RWPE2 (cell line): ENCODE measurements around the gene BEST2.

Source experiments
- ATAC-seq: fragments of 200-7000 bp; cut with Tn5 transposase; 3 replicates; pipeline ENCODE4 v1.9.1; 2021; ENCODE audit warnings: low read depth
- DNase-seq: peaks from one replicate; pipeline ENCODE4 v3.0.0-alpha.2; 2020; ENCODE audit warnings: low spot score
- H3K27ac ChIP-seq: fragments of 450-650 bp; 2 replicates; pipeline ENCODE4 v1.5.1; 2017; ENCODE audit warnings: mild to moderate bottlenecking; ENCODE audit not compliant: poor library complexity, severe bottlenecking
- H3K27me3 ChIP-seq: fragments of 250-450 bp; sonication (Bioruptor Pico); 2 replicates; pipeline ENCODE4 v1.5.1; 2021; ENCODE audit warnings: mild to moderate bottlenecking, moderate library complexity; ENCODE audit not compliant: insufficient read depth, poor library complexity, severe bottlenecking
- H3K36me3 ChIP-seq: fragments of 250-450 bp; sonication (Bioruptor Pico); 2 replicates; pipeline ENCODE4 v1.5.1; 2020; ENCODE audit warnings: low read depth, mild to moderate bottlenecking, moderate library complexity
- H3K4me1 ChIP-seq: fragments of 250-450 bp; sonication (Bioruptor Pico); 2 replicates; pipeline ENCODE4 v1.5.1; 2021; ENCODE audit warnings: mild to moderate bottlenecking, moderate library complexity; ENCODE audit not compliant: insufficient read depth, poor library complexity, severe bottlenecking
- H3K4me3 ChIP-seq: fragments of 250-450 bp; sonication (Bioruptor Pico); 2 replicates; pipeline ENCODE4 v1.5.1; 2021; ENCODE audit warnings: mild to moderate bottlenecking, moderate library complexity; ENCODE audit not compliant: severe bottlenecking
- H3K9me3 ChIP-seq: fragments of 250-450 bp; sonication (Bioruptor Pico); 2 replicates; pipeline ENCODE4 v1.5.1; 2021; ENCODE audit warnings: mild to moderate bottlenecking, moderate library complexity; ENCODE audit not compliant: severe bottlenecking
- CTCF ChIP-seq: fragments of 450-650 bp; IDR thresholded peaks from one replicate; pipeline ENCODE4 v1.5.1; 2017; ENCODE audit warnings: mild to moderate bottlenecking, moderate library complexity; ENCODE audit not compliant: poor library complexity, severe bottlenecking

The BEST2 gene

GRCh38 chr19:12751635-12752034 lies at the start of gene BEST2:
Gene BEST2, plus strand, starts transcription at chr19:12751791. Its CDS starts 802 bp downstream, at chr19:12752593.
- H3K4me1 ChIP-seq: peaks cover 15% of the 10 kb centered on the region

GRCh38 chr19:12703046-12703445 lies 48.5 kb upstream of the BEST2 start:
- H3K27ac ChIP-seq: no peak overlapping the region
- TF ChIP-seq CTCF: no peak
- peaks cover 80% of the 10 kb centered on the region for H3K36me3 ChIP-seq
- no peaks in the 10 kb centered on the region for H3K27me3 ChIP-seq
- DNase-seq (no peak), ATAC-seq (peak; percentile 26; the same call in 1 of the 3 replicates)
- no peaks in the 10 kb centered on the region for H3K4me1 ChIP-seq
- H3K4me3 ChIP-seq: no peak overlapping the region
- H3K9me3 ChIP-seq: no peaks in the 10 kb centered on the region

More at GRCh38 chr19:12751635-12752034, at the start of gene BEST2:
- Histone ChIP-seq H3K4me3 (no peak within 1 kb of the TSS), H3K36me3 (peaks cover 7% of the 10 kb centered on the region; the same call in 1 of the 2 replicates), H3K27me3 (no peaks in the 10 kb centered on the region), H3K9me3 (no peaks in the 10 kb centered on the region), H3K27ac (peak within 1 kb of the TSS; percentile 9)
- TF ChIP-seq CTCF: no peak
- DNase-seq: no peak
- no peak for ATAC-seq

GRCh38 chr19:12705169-12705568 lies 46.4 kb upstream of the BEST2 start:
- H3K4me3 ChIP-seq: no peak overlapping the region
- H3K4me1 ChIP-seq: no peaks in the 10 kb centered on the region
- no peaks in the 10 kb centered on the region for H3K9me3 ChIP-seq
- H3K36me3 ChIP-seq: peaks cover 92% of the 10 kb centered on the region
- ATAC-seq: no peak
- no peaks in the 10 kb centered on the region for H3K27me3 ChIP-seq
- no peak for DNase-seq
- TF ChIP-seq CTCF: no peak
- no peak overlapping the region for H3K27ac ChIP-seq

GRCh38 chr19:12705654-12706331 lies 45.8 kb upstream of the BEST2 start:
- no peak overlapping the region for H3K4me3 ChIP-seq
- no peaks in the 10 kb centered on the region for H3K4me1 ChIP-seq
- H3K27me3 ChIP-seq: no peaks in the 10 kb centered on the region
- no peak for ATAC-seq
- H3K36me3 ChIP-seq: peaks cover 97% of the 10 kb centered on the region
- no peaks in the 10 kb centered on the region for H3K9me3 ChIP-seq
- DNase-seq: no peak
- no peak overlapping the region for H3K27ac ChIP-seq
- no peak for TF ChIP-seq CTCF

GRCh38 chr19:12706332-12706718 lies 45.3 kb upstream of the BEST2 start:
- ATAC-seq (no peak), DNase-seq (no peak)
- TF ChIP-seq CTCF: no peak
- Histone ChIP-seq H3K27me3 (no peaks in the 10 kb centered on the region), H3K27ac (no peak overlapping the region), H3K36me3 (peaks cover 97% of the 10 kb centered on the region), H3K9me3 (no peaks in the 10 kb centered on the region), H3K4me1 (no peaks in the 10 kb centered on the region), H3K4me3 (no peak overlapping the region)
